HFFc6 (cell line): ENCODE results near the gene TENM3. TPM values are rescaled to one million over a fixed set of nuclear protein-coding genes. Genes with fewer than 3 reads are reported as not detected.

Source experiments
- DNase-seq: peaks from one replicate; pipeline ENCODE4 v3.0.0-alpha.2; 2018
- H3K27ac Mint-ChIP-seq: 2 replicates; pipeline ENCODE4 v1.8.0; 2020; ENCODE audit warnings: mild to moderate bottlenecking, mixed read lengths
- H3K27me3 Mint-ChIP-seq: 2 replicates; pipeline ENCODE4 v1.8.0; 2021; ENCODE audit warnings: mild to moderate bottlenecking, moderate library complexity, mixed read lengths; ENCODE audit not compliant: insufficient read depth
- H3K36me3 Mint-ChIP-seq: 2 replicates; pipeline ENCODE4 v1.8.0; 2021; ENCODE audit warnings: low read depth, mixed read lengths
- H3K4me1 Mint-ChIP-seq: 2 replicates; pipeline ENCODE4 v1.8.0; 2020; ENCODE audit warnings: low read depth, mixed read lengths
- H3K4me3 Mint-ChIP-seq: 2 replicates; pipeline ENCODE4 v1.8.0; 2020; ENCODE audit warnings: mild to moderate bottlenecking, moderate library complexity, mixed read lengths
- H3K9me3 Mint-ChIP-seq: 2 replicates; pipeline ENCODE4 v1.8.0; 2020; ENCODE audit warnings: mild to moderate bottlenecking, mixed read lengths
- total RNA-seq, 6 experiments: library from RNA; stranded (reverse); fragmentation: NEBNext Ultra II Directional; extraction: Animal tissue kit (Norgen Biotek cat#: 25700); gene quantifications; 2 replicates in 1 of 6; 3 replicates in 5 of 6; pipeline ENCODE4 v1.2.3, GENCODE V29; 2021
- TF ChIP-seq, protein P1 (sequence below): fragments of 200-600 bp; sonication (generic); IDR thresholded peaks from 2 replicates; pipeline ENCODE4 v1.5.0; 2021; ENCODE audit warnings: antibody characterized with exemption, mild to moderate bottlenecking

TENM3 gene
- total RNA-seq, 6 experiments from 2014 or later: 31.1 to 52.1 (median 42.0) TPM

DNA sequence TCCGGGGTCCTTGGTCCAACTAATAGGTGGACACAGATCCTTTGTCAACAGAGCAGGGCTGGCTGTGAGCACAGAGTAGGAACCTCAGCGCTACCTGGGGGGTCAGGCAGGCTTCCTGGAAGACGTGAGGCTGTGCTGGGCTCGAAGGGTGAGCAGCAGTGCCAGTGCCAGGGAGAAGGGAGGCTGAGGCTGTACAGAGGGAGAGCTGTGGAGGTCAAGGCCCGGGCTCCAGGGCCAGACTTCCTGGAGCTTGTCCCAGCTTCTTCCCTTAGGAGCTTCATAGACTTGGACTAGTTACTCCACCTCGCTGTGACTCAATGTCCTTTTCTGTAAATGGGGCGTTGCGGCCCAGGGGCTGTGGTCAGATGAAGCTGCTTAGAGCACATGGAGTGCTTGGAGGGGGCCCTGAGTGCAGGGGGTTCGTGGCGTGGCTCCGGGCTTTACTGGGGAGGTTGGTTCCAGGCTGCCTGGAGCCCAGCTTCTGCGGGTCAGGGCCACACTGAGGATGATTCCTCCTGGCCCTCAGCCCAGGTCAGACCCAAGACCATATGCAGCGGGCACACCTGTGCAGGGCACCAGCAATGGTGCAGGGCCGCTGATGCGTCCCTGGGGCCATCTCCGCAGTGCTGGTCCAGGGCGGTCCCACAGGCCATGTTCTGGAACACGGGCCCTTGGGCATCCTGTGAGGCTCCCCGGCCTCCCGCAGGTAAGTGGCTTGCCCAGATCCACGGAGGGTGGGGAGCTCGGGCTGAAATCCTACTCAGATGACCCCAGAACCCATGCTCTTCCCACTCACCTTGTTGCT, 575.9 kb downstream of the TENM3 start:
- Mint-ChIP-seq H3K4me1 (peaks cover 13% of the 10 kb centered on the region), H3K36me3 (no peaks in the 10 kb centered on the region), H3K27ac (no peak overlapping the region), H3K27me3 (peaks cover 7% of the 10 kb centered on the region; the same call in 1 of the 2 replicates), H3K9me3 (no peaks in the 10 kb centered on the region), H3K4me3 (no peak overlapping the region)
- DNase-seq: no peak
- TF ChIP-seq, protein P1, sequence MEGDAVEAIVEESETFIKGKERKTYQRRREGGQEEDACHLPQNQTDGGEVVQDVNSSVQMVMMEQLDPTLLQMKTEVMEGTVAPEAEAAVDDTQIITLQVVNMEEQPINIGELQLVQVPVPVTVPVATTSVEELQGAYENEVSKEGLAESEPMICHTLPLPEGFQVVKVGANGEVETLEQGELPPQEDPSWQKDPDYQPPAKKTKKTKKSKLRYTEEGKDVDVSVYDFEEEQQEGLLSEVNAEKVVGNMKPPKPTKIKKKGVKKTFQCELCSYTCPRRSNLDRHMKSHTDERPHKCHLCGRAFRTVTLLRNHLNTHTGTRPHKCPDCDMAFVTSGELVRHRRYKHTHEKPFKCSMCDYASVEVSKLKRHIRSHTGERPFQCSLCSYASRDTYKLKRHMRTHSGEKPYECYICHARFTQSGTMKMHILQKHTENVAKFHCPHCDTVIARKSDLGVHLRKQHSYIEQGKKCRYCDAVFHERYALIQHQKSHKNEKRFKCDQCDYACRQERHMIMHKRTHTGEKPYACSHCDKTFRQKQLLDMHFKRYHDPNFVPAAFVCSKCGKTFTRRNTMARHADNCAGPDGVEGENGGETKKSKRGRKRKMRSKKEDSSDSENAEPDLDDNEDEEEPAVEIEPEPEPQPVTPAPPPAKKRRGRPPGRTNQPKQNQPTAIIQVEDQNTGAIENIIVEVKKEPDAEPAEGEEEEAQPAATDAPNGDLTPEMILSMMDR: no peak

DNA sequence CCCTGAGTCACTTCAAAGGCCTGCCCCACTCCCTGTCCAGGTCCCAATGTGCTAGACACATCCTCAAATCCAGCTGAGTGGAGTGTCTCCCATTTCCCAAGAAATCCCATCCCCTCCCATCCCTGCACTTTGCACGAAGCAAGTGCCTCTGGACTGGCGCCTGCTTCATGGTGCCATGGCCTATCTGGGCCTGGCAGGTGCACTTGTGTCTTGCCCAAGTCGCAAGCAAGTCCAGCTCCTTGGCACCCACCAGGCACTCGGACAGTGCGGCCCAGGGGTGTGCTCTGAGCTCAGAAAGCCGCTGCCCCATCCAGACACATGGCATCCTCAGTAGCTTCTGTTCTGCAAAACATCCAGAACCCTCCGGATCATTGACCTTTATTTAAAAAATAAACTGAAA, 576.5 kb downstream of the TENM3 start:
- Mint-ChIP-seq H3K9me3 (no peaks in the 10 kb centered on the region), H3K4me1 (peaks cover 9% of the 10 kb centered on the region), H3K27ac (no peak overlapping the region), H3K27me3 (peaks cover 7% of the 10 kb centered on the region; the same call in 1 of the 2 replicates), H3K36me3 (no peaks in the 10 kb centered on the region), H3K4me3 (no peak overlapping the region)
- no peak for DNase-seq
- TF ChIP-seq, protein P1: no peak

DNA sequence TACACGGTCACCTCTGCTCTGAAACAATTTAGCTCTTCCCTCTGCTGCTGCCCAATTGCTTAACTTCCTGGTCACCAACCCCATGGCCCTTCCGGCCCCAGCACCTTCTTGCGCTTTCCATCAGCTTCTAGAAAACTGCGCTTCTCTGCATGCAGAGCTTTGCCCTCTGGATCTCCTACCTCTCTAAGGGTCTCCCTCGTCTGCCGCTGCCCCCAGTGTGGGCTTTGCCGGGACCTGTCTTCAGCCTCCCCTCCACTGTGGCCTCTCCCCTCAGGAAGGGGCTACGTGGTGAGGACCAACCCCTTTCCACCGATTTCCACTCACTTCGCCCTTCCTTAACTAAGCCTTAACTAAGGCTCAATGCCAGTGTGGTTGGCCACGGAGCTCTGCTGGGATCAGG, 579.4 kb downstream of the TENM3 start:
- Mint-ChIP-seq H3K4me1 (peaks cover 9% of the 10 kb centered on the region), H3K36me3 (no peaks in the 10 kb centered on the region), H3K27ac (no peak overlapping the region), H3K27me3 (peaks cover 10% of the 10 kb centered on the region), H3K9me3 (no peaks in the 10 kb centered on the region), H3K4me3 (no peak overlapping the region)
- TF ChIP-seq, protein P1: no peak
- DNase-seq: no peak

DNA sequence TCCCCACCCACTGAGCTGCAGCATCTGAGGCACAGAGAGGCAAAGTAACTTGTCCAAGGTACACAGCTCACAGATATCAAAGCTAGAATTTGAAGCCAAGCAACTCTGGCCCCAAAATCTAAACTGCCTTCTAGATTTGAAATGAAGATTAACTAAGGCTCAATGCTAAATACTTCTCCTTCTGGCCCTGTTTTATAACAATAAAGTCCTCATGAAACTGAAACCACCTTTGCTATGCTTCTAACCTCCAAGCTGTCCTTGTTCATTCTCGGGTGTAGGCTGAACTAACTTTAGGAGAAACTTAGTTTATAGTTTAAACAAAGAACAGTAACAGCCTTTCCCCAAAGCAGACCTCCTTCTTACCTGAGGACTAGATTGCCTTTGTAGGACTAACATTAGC, 580.4 kb downstream of the TENM3 start:
- Mint-ChIP-seq H3K27me3 (peaks cover 12% of the 10 kb centered on the region), H3K9me3 (no peaks in the 10 kb centered on the region), H3K4me1 (peaks cover 2% of the 10 kb centered on the region), H3K36me3 (no peaks in the 10 kb centered on the region), H3K27ac (no peak overlapping the region), H3K4me3 (no peak overlapping the region)
- no peak for DNase-seq
- TF ChIP-seq, protein P1: no peak

DNA sequence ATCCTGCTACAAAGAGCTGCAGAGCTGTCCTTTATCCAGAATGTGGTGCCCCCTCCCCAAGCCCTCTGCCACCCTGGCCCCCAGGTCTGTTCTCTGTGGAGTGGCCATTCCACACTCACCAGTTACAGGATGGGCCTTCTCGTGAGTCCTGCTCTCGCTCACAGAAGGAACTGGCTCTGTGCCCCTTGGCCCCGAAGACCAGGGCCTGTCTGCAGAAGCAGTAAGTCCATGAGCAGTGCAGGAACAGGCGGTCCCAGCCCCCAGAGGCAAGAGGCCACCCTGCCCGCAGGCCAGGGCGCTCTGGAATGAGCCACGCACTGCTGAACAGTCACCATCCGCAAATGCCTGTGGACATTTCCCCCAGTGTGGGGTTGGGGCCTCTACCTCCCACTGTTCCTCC, 581.8 kb downstream of the TENM3 start:
- H3K4me3 Mint-ChIP-seq: no peak overlapping the region
- no peak overlapping the region for H3K27ac Mint-ChIP-seq
- no peak for DNase-seq
- TF ChIP-seq, protein P1: no peak
- no peaks in the 10 kb centered on the region for H3K4me1 Mint-ChIP-seq
- no peaks in the 10 kb centered on the region for H3K36me3 Mint-ChIP-seq
- peaks cover 21% of the 10 kb centered on the region for H3K27me3 Mint-ChIP-seq
- no peaks in the 10 kb centered on the region for H3K9me3 Mint-ChIP-seq
